Neural cell (in vitro differentiated cells): ENCODE measurements around the gene TRMT1. TPM values are rescaled to one million over a fixed set of nuclear protein-coding genes. Genes with fewer than 3 reads are reported as not detected.
A peak's percentile ranks its signal among the peaks of the same experiment; 100 is the strongest.

Experiments used
- H2AFZ ChIP-seq: fragments of 200-600, 300-800 bp; sonication (generic), shearing (Covaris generic); 2 replicates; pipeline ENCODE4 v1.6.0; 2014; ENCODE audit warnings: low read depth, mild to moderate bottlenecking, antibody characterized with exemption, low read length, moderate library complexity
- H3F3A ChIP-seq: fragments of 200-600 bp; shearing (Covaris generic); 2 replicates; pipeline ENCODE4 v1.6.1; 2016; ENCODE audit warnings: mild to moderate bottlenecking, moderate library complexity, mixed read lengths, antibody characterized with exemption, low read length; ENCODE audit not compliant: insufficient read depth, poor library complexity, severe bottlenecking
- H3K27ac ChIP-seq: fragments of 200-600, 300-800 bp; sonication (generic), shearing (Covaris generic); 2 replicates; pipeline ENCODE4 v1.5.1; 2014; ENCODE audit warnings: mild to moderate bottlenecking, low read length, moderate library complexity
- H3K27me3 ChIP-seq: fragments of 300-800, 200-600 bp; sonication (generic), shearing (Covaris generic); 2 replicates; pipeline ENCODE4 v1.6.0; 2014; ENCODE audit warnings: mild to moderate bottlenecking, low read depth, low read length, moderate library complexity; ENCODE audit not compliant: insufficient read depth
- H3K36me3 ChIP-seq: fragments of 300-800, 200-600 bp; sonication (generic), shearing (Covaris generic); 2 replicates; pipeline ENCODE4 v1.5.1; 2014; ENCODE audit warnings: mild to moderate bottlenecking, antibody characterized with exemption, low read length, moderate library complexity; ENCODE audit not compliant: insufficient read depth
- H3K4me2 ChIP-seq: fragments of 300-800, 200-600 bp; sonication (generic), shearing (Covaris generic); 2 replicates; pipeline ENCODE4 v1.6.0; 2014; ENCODE audit warnings: mild to moderate bottlenecking, low read length
- H3K4me3 ChIP-seq: fragments of 300-800, 200-600 bp; sonication (generic), shearing (Covaris generic); 2 replicates; pipeline ENCODE4 v1.5.1; 2014; ENCODE audit warnings: mild to moderate bottlenecking, low read length, moderate library complexity
- H3K79me2 ChIP-seq: fragments of 200-600 bp; shearing (Covaris generic); replicated peaks from 2 replicates; pipeline ENCODE4 v1.6.0; 2014; ENCODE audit warnings: mild to moderate bottlenecking, low read length, moderate library complexity; ENCODE audit not compliant: insufficient read depth
- H3K9ac ChIP-seq: fragments of 300-800, 200-600 bp; sonication (generic), shearing (Covaris generic); 2 replicates; pipeline ENCODE4 v1.6.1; 2016; ENCODE audit warnings: mild to moderate bottlenecking, low read length, mixed read lengths
- H3K9me2 ChIP-seq: fragments of 200-600 bp; shearing (Covaris generic); 2 replicates; pipeline ENCODE4 v1.6.1; 2016; ENCODE audit warnings: mild to moderate bottlenecking, low read length, mixed read lengths; ENCODE audit not compliant: insufficient read depth
- H3K9me3 ChIP-seq: fragments of 200-600, 300-800 bp; sonication (generic), shearing (Covaris generic); 2 replicates; pipeline ENCODE4 v1.6.1; 2016; ENCODE audit warnings: mild to moderate bottlenecking, mixed run types, low read length, moderate library complexity, mixed read lengths
- H4K20me1 ChIP-seq: fragments of 200-600 bp; shearing (Covaris generic); 2 replicates; pipeline ENCODE4 v1.6.1; 2016; ENCODE audit warnings: mild to moderate bottlenecking, mixed run types; ENCODE audit not compliant: insufficient read depth
- CTCF ChIP-seq: fragments of 450-650 bp; IDR thresholded peaks from 2 replicates; pipeline ENCODE4 v1.5.1; 2014; ENCODE audit warnings: antibody characterized with exemption, mild to moderate bottlenecking, moderate library complexity; ENCODE audit not compliant: poor library complexity, severe bottlenecking
- EP300 ChIP-seq: fragments of 450-650 bp; conservative IDR thresholded peaks from 2 replicates; pipeline ENCODE4 v1.6.1; 2014; ENCODE audit warnings: antibody characterized with exemption, mild to moderate bottlenecking, moderate library complexity; ENCODE audit not compliant: poor library complexity, severe bottlenecking
- EZH2 ChIP-seq: fragments of 200-600, 300-800 bp; shearing (Covaris generic), sonication (generic); IDR thresholded peaks from 2 replicates; pipeline ENCODE4 v1.6.1; 2014; ENCODE audit warnings: antibody characterized with exemption, low read length, borderline replicate concordance, mild to moderate bottlenecking; ENCODE audit not compliant: insufficient read depth, poor library complexity, severe bottlenecking
- MXI1 ChIP-seq: fragments of 450-650 bp; conservative IDR thresholded peaks from 2 replicates; pipeline ENCODE4 v1.6.1; 2014; ENCODE audit warnings: antibody characterized with exemption, mild to moderate bottlenecking; ENCODE audit not compliant: poor library complexity, severe bottlenecking
- POLR2AphosphoS5 ChIP-seq: IDR thresholded peaks from 2 replicates; pipeline ENCODE4 v1.6.1; 2012
- RAD21 ChIP-seq: fragments of 450-650 bp; conservative IDR thresholded peaks from 2 replicates; pipeline ENCODE4 v1.6.1; 2014; ENCODE audit warnings: antibody characterized with exemption, mild to moderate bottlenecking, moderate library complexity
- REST ChIP-seq: IDR thresholded peaks from 2 replicates; pipeline ENCODE4 v1.6.1; 2012; ENCODE audit warnings: borderline replicate concordance
- SMC3 ChIP-seq: fragments of 450-650 bp; conservative IDR thresholded peaks from 2 replicates; pipeline ENCODE4 v1.6.1; 2014; ENCODE audit warnings: antibody characterized with exemption, mild to moderate bottlenecking, moderate library complexity; ENCODE audit not compliant: poor library complexity
- TAF1 ChIP-seq: IDR thresholded peaks from 2 replicates; pipeline ENCODE4 v1.6.1; 2012; ENCODE audit warnings: low read depth
- polyA plus RNA-seq: library from polyadenylated mRNA; depleted of rRNA; stranded (reverse); fragments of >200 nt; gene quantifications from 2 replicates; pipeline ENCODE4 v1.2.3, GENCODE V29; 2014

The TRMT1 gene
- polyA plus RNA-seq, 1 donor from 2014 or later = 94.4 TPM

- H3K9ac ChIP-seq = peak overlapping the region; percentile 92
- H3K27ac ChIP-seq = peak overlapping the region; percentile 96
Observed at GRCh38 chr19:13152974-13153568, 36.5 kb upstream of the TRMT1 start.

More at GRCh38 chr19:13152974-13153568, 36.5 kb upstream of the TRMT1 start:
- no peaks in the 10 kb centered on the region for H4K20me1 ChIP-seq
- H3K36me3 ChIP-seq = no peaks in the 10 kb centered on the region
- peak overlapping the region; percentile 97 for H3K4me3 ChIP-seq
- H3K79me2 ChIP-seq = peaks cover 4% of the 10 kb centered on the region
- peak overlapping the region; percentile 46 for H3K4me2 ChIP-seq
- no peaks in the 10 kb centered on the region for H3K9me2 ChIP-seq
- H3K27me3 ChIP-seq = peaks cover 16% of the 10 kb centered on the region
- H3F3A ChIP-seq = no peaks in the 10 kb centered on the region
- no peaks in the 10 kb centered on the region for H3K9me3 ChIP-seq
- H2AFZ ChIP-seq = peak overlapping the region; percentile 35
- TF ChIP-seq POLR2AphosphoS5 (peak; percentile 98), MXI1 (peak; percentile 58), RAD21 (peak; percentile 25), EP300 (peak; percentile 61), TAF1 (peak; percentile 82), EZH2 (no peak), SMC3 (no peak), REST (peak; percentile 56), CTCF (peak; percentile 52)
